Coronary artery (tissue), 2 donors: ENCODE results near the gene PLPPR5.
"Not testable (repeated sequence)": the region's sequence is repeated elsewhere in the genome, so short reads cannot be mapped to it uniquely, and the experiment has no call there.

ENCODE experiments used
- DNase-seq: peaks from one replicate; pipeline ENCODE4 v3.0.0-alpha.2; 2017; ENCODE audit warnings: low spot score
- H3K27ac ChIP-seq, 2 donors: fragments of 200-600 bp; sonication (generic); one replicate each; pipeline ENCODE4 v1.5.1; 2016 to 2019
- H3K4me3 ChIP-seq: fragments of 200-600 bp; sonication (generic); 2 replicates; pipeline ENCODE4 v1.5.1; 2016; ENCODE audit warnings: mild to moderate bottlenecking, moderate library complexity
- CTCF ChIP-seq: fragments of 200-600 bp; sonication (generic); IDR thresholded peaks from one replicate; pipeline ENCODE4 v1.5.1; 2019; ENCODE audit warnings: antibody characterized with exemption

The PLPPR5 gene

GRCh38 chr1:98888869-98889268 is 115.8 kb downstream of the PLPPR5 start:
- no peak for DNase-seq
- H3K4me3 ChIP-seq = no peak overlapping the region
- H3K27ac ChIP-seq = no peak overlapping the region
- TF ChIP-seq CTCF = no peak

- TF ChIP-seq CTCF = no peak
- no peak overlapping the region for H3K4me3 ChIP-seq
- H3K27ac ChIP-seq = no peak overlapping the region
- no peak for DNase-seq
Measured at GRCh38 chr1:98887507-98887906, 117.2 kb downstream of the PLPPR5 start.

GRCh38 chr1:98884864-98885263 is 119.8 kb downstream of the PLPPR5 start:
- TF ChIP-seq CTCF = no peak
- DNase-seq = no peak
- no peak overlapping the region for H3K4me3 ChIP-seq
- no peak overlapping the region for H3K27ac ChIP-seq

GRCh38 chr1:98881901-98882300 is 122.8 kb downstream of the PLPPR5 start:
- DNase-seq = no peak
- no peak for TF ChIP-seq CTCF
- Histone ChIP-seq H3K4me3 (no peak overlapping the region), H3K27ac (no peak overlapping the region)

- not testable (repeated sequence) for H3K4me3 ChIP-seq, H3K27ac ChIP-seq, DNase-seq
Measured at GRCh38 chr1:98881234-98881633, 123.4 kb downstream of the PLPPR5 start.

- Histone ChIP-seq H3K27ac (no peak overlapping the region), H3K4me3 (no peak overlapping the region)
- DNase-seq = no peak
- TF ChIP-seq CTCF = no peak
Measured at GRCh38 chr1:98874828-98875227, 129.8 kb downstream of the PLPPR5 start.

GRCh38 chr1:98870959-98871903 is 133.4 kb downstream of the PLPPR5 start:
- H3K4me3 ChIP-seq = no peak overlapping the region
- no peak overlapping the region for H3K27ac ChIP-seq
- DNase-seq = no peak
- no peak for TF ChIP-seq CTCF
